B cell (primary cell): Measurements from ENCODE around the gene PTPN22. TPM values are rescaled to one million over a fixed set of nuclear protein-coding genes. Genes with fewer than 3 reads are reported as not detected.

Source experiments
- ATAC-seq: fragments of 200-7000 bp; cut with Tn5 transposase; one replicate; pipeline ENCODE4 v1.10.0; 2021; ENCODE audit warnings: low read depth, mild to moderate bottlenecking, moderate number of reproducible peaks, moderate library complexity
- CTCF ChIA-PET: fragments of 350-600 bp; sonication (Branson Sonifier 250); formaldehyde crosslinking; loops from one replicate; lab custom pipeline; 2021; ENCODE audit warnings: antibody characterized with exemption, inconsistent platforms; lab: Charles Lee
- POLR2A ChIA-PET: fragments of 350-600 bp; sonication (Branson Sonifier 250); formaldehyde crosslinking; loops from one replicate; lab custom pipeline; 2021; ENCODE audit warnings: antibody characterized with exemption; lab: Charles Lee
- DNase-seq: peaks from one replicate; pipeline ENCODE4 v3.0.0; 2013
- H2AFZ ChIP-seq: 2 replicates; pipeline ENCODE4 v1.6.1; 2012; ENCODE audit warnings: mild to moderate bottlenecking, low read depth, low read length; ENCODE audit not compliant: insufficient read depth, poor library complexity, severe bottlenecking
- H3K27ac ChIP-seq, 2 donors: 1 replicate in 1 of 2; 2 replicates in 1 of 2; pipeline ENCODE4 v1.5.1; 2012 to 2013; ENCODE audit warnings: low read length in 2 of 2, mild to moderate bottlenecking in 2 of 2, moderate library complexity in 1 of 2
- H3K27me3 ChIP-seq, 4 experiments: fragments of 200-600 bp in 1 of 4; sonication (generic) in 1 of 4; replicated peaks in 1 of 4; 1 replicate in 2 of 4; 2 replicates in 2 of 4; pipeline versions ENCODE4 v1.6.1 to v1.7.0; 2013 to 2016; ENCODE audit warnings: low read length in 3 of 4, mild to moderate bottlenecking in 2 of 4, mixed read lengths in 1 of 4, moderate library complexity in 1 of 4; ENCODE audit not compliant: insufficient read depth in 4 of 4, control insufficient read depth in 3 of 4; ENCODE audit errors: control extremely low read depth in 1 of 4
- H3K36me3 ChIP-seq, 2 experiments: replicated peaks in 1 of 2; 1 replicate in 1 of 2; 2 replicates in 1 of 2; pipeline versions ENCODE4 v1.6.1 to v1.7.1; 2013; ENCODE audit warnings: low read length in 1 of 2; ENCODE audit not compliant: insufficient read depth in 2 of 2, control insufficient read depth in 1 of 2; ENCODE audit errors: control extremely low read depth in 1 of 2, extremely low read depth in 1 of 2
- H3K4me1 ChIP-seq, 2 donors: fragments of 200-600 bp in 1 of 2; sonication (generic) in 1 of 2; 1 replicate in 1 of 2; 2 replicates in 1 of 2; pipeline versions ENCODE4 v1.5.1 to v1.6.1; 2013 to 2017; ENCODE audit warnings: low read length in 2 of 2; ENCODE audit not compliant: control insufficient read depth in 2 of 2, insufficient read depth in 2 of 2
- H3K4me2 ChIP-seq: replicated peaks from 2 replicates; pipeline ENCODE3; 2012; ENCODE audit warnings: mild to moderate bottlenecking, low read depth, low read length; ENCODE audit not compliant: poor library complexity, severe bottlenecking
- H3K4me3 ChIP-seq, 5 experiments: fragments of 200-600 bp in 1 of 5; sonication (generic) in 1 of 5; 1 replicate in 3 of 5; 2 replicates in 2 of 5; pipeline versions ENCODE4 v1.5.1 to v1.7.0; 2011 to 2016; ENCODE audit warnings: low read length in 4 of 5, mild to moderate bottlenecking in 4 of 5, low read depth in 2 of 5, control low read depth in 1 of 5, moderate library complexity in 1 of 5; ENCODE audit not compliant: insufficient read depth in 1 of 5; ENCODE audit errors: control extremely low read depth in 1 of 5, extremely low read depth in 1 of 5
- H3K79me2 ChIP-seq: fragments of 200-600 bp; sonication (generic); one replicate; pipeline ENCODE4 v1.6.0; 2016; ENCODE audit warnings: low read length; ENCODE audit not compliant: control insufficient read depth, insufficient read depth
- H3K9ac ChIP-seq: fragments of 200-600 bp; sonication (generic); 2 replicates; pipeline ENCODE4 v1.6.1; 2017; ENCODE audit warnings: mild to moderate bottlenecking, low read length, moderate library complexity
- H3K9me3 ChIP-seq, 3 donors: one replicate each; pipeline versions ENCODE4 v1.6.1 to v1.7.1; 2013; ENCODE audit warnings: low read length in 2 of 3; ENCODE audit not compliant: control insufficient read depth in 2 of 3, insufficient read depth in 1 of 3; ENCODE audit errors: control extremely low read depth in 1 of 3
- H4K20me1 ChIP-seq: 2 replicates; pipeline ENCODE4 v1.6.0; 2012; ENCODE audit warnings: mild to moderate bottlenecking, low read length; ENCODE audit not compliant: insufficient read depth, control insufficient read depth, poor library complexity, severe bottlenecking
- H3K27ac Mint-ChIP-seq: one replicate; pipeline ENCODE4 v1.8.0; 2021; ENCODE audit warnings: mixed read lengths
- H3K27me3 Mint-ChIP-seq: one replicate; pipeline ENCODE4 v1.8.0; 2021; ENCODE audit warnings: mixed read lengths
- H3K4me1 Mint-ChIP-seq: one replicate; pipeline ENCODE4 v1.8.0; 2021; ENCODE audit warnings: mixed read lengths
- H3K4me3 Mint-ChIP-seq: one replicate; pipeline ENCODE4 v1.8.0; 2021; ENCODE audit warnings: mixed read lengths
- H3K9me3 Mint-ChIP-seq: one replicate; pipeline ENCODE4 v1.8.0; 2022; ENCODE audit warnings: mixed read lengths; ENCODE audit not compliant: insufficient read depth
- CTCF ChIP-seq: fragments of 200-600 bp; IDR thresholded peaks from one replicate; pipeline ENCODE4 v1.8.0; 2022; ENCODE audit warnings: antibody characterized with exemption, mild to moderate bottlenecking
- EZH2 ChIP-seq: IDR thresholded peaks from 2 replicates; pipeline ENCODE4 v1.6.1; 2012; ENCODE audit warnings: borderline replicate concordance, low read depth, mild to moderate bottlenecking, moderate library complexity, low read length; ENCODE audit not compliant: insufficient read depth, poor library complexity, severe bottlenecking
- WGBS: methylation state at CpG from one replicate; pipeline ENCODE4 v1.1.5; 2013; ENCODE audit warnings: missing lambda C conversion rate; ENCODE audit not compliant: insufficient coverage; 5-methylcytosine and 5-hydroxymethylcytosine counted together
- intact Hi-C: fragments of 100-400 bp; cut with micrococcal nuclease; formaldehyde crosslinking; loops from one replicate; pipeline ENCODE4 v1.10.0; 2022
- polyA plus RNA-seq: library from polyadenylated mRNA; depleted of rRNA; stranded (reverse); fragments of >200 nt; gene quantifications from 2 replicates; pipeline ENCODE4 v1.2.3, GENCODE V29; 2012
- total RNA-seq, 2 donors: library from RNA; stranded (reverse); fragments of 120-200 nt in 1 of 2; gene quantifications; 1 replicate in 1 of 2; 2 replicates in 1 of 2; pipeline versions ENCODE4 v1.2.3 to v1.2.4, GENCODE V29; 2013 to 2022

The PTPN22 gene
- total and polyA plus RNA-seq, 2 donors (not counting 1 experiment from before 2014, with no cell fraction given), result 14.3 to 37.4 TPM

- intact Hi-C loops, result no loop called here
- no peaks in the 10 kb centered on the region for H4K20me1 ChIP-seq
- TF ChIP-seq CTCF (no peak), EZH2 (no peak)
- no peaks in the 10 kb centered on the region for H3K4me1 ChIP-seq
- no peaks in the 10 kb centered on the region for H3K27me3 ChIP-seq
- ChIA-PET POLR2A (interaction anchor here (0.7 kb wide), 1 partner anchor 15 kb away, joined by 8 read pairs; no protein-coding TSS in a partner anchor), CTCF (interaction anchor here (0.7 to 1.8 kb wide), 2 partner anchors 10 to 32 kb away, joined by 3 to 4 read pairs; no protein-coding TSS in a partner anchor)
- no peak overlapping the region for H3K4me3 Mint-ChIP-seq
- no peak overlapping the region for H3K4me2 ChIP-seq
- H3K4me3 ChIP-seq, result no peak overlapping the region
- H2AFZ ChIP-seq, result no peak overlapping the region
- H3K9me3 ChIP-seq, result no peaks in the 10 kb centered on the region
- H3K9me3 Mint-ChIP-seq, result no peaks in the 10 kb centered on the region
- no peak for DNase-seq
- no peak overlapping the region for H3K27ac ChIP-seq
- H3K36me3 ChIP-seq, result peaks cover 0 to 13% of the 10 kb centered on the region in 2 experiments
- H3K79me2 ChIP-seq, result no peaks in the 10 kb centered on the region
- ATAC-seq, result no peak
- WGBS, result no CpG with 5 or more reads among the region's 2 CpGs
- no peaks in the 10 kb centered on the region for H3K4me1 Mint-ChIP-seq
- H3K27me3 Mint-ChIP-seq, result no peaks in the 10 kb centered on the region
- H3K27ac Mint-ChIP-seq, result no peak overlapping the region
- no peak overlapping the region for H3K9ac ChIP-seq
These were observed 19.3 kb upstream of the PTPN22 start for GRCh38 chr1:113890816-113891215.

DNA sequence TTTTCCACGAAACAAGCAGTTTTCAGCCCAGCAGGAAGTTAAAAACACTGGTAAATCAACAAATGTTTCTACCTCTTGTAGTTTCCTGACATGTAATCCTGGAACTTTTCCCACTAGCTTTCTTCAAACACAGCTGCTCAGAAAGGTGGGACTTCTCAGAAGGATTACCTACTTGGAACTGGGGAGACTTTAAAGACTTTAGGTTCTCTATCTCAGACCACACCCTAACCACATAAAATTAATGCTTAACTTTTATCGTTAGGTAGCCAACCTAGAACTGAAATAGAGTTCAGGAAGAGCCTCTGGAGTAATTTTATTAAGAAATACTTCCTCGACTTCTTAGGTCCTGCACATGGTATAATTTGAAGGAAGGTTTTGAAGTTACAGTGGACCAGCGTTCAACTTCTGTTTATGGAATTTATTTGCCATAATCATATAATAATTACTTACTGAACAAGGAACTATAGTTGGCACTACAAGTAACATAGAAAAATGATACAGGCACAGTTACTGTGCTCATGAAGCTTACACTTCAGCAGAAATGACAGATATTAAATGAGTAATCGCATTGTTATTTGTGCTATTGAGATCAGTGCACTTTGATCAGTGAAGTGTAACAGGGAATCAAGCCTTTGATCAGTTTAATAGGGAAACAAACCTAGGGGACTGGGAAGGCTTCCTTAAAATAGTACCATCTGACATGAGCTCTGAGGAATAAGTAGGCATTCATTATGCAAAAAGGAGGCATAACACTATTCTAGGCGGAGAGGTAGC, 16.1 kb upstream of the PTPN22 start, which contains the start of gene BCL2L15:
Gene BCL2L15 (minus strand): TSS at position 180 of the 774 bp plus-strand sequence. CDS start 206 bp downstream, outside the sequence.
- whole genome bisulfite sequencing, result 60% methylated on average over 1 of the region's 6 CpGs
- no peak for ATAC-seq
- POLR2A ChIA-PET, result no interaction called here
- Mint-ChIP-seq H3K27me3 (no peaks in the 10 kb centered on the region), H3K27ac (no peak within 1 kb of the TSS), H3K9me3 (no peaks in the 10 kb centered on the region), H3K4me1 (peaks cover 4% of the 10 kb centered on the region), H3K4me3 (no peak within 1 kb of the TSS)
- Histone ChIP-seq H3K9me3 (no peaks in the 10 kb centered on the region), H3K79me2 (no peaks in the 10 kb centered on the region), H3K36me3 (no peaks in the 10 kb centered on the region), H3K4me3 (no peak within 1 kb of the TSS), H3K27ac (no peak within 1 kb of the TSS), H3K9ac (no peak within 1 kb of the TSS), H3K4me2 (no peak within 1 kb of the TSS), H3K4me1 (peaks cover 0 to 3% of the 10 kb centered on the region in 2 donors), H4K20me1 (no peaks in the 10 kb centered on the region), H2AFZ (no peak within 1 kb of the TSS), H3K27me3 (no peaks in the 10 kb centered on the region)
- DNase-seq, result no peak
- intact Hi-C loops, result no loop called here
- no peak for TF ChIP-seq EZH2
- TF ChIP-seq CTCF, result no peak
- CTCF ChIA-PET, result interaction anchor here (2.0 kb wide), 1 partner anchor 12 kb away, joined by 5 read pairs; no protein-coding TSS in a partner anchor
